HepG2 (cell line): Measurements from ENCODE around the gene UNC5C. TPM values are rescaled to one million over a fixed set of nuclear protein-coding genes. Genes with fewer than 3 reads are reported as not detected.

ENCODE experiments used
- ATAC-seq: fragments of 200-7000 bp; cut with Tn5 transposase; 3 replicates; pipeline ENCODE4 v1.9.1; 2020; ENCODE audit warnings: mild to moderate bottlenecking, moderate library complexity
- BruUV-seq: library from RNA; stranded (reverse); fragments of 400-500 nt; replicated peaks from 2 replicates; lab custom pipeline; 2021; lab: Mats Ljungman, UMichigan
- CTCF ChIA-PET: fragments of 300-600 bp; formaldehyde crosslinking; extraction: SDS; loops from one replicate; lab custom pipeline; 2021; ENCODE audit warnings: low total read pairs, inconsistent platforms, low intra/inter-chr PET ratio; lab: Yijun Ruan, JAX
- POLR2A ChIA-PET: fragments of 350-600 bp; sonication (Branson Sonifier 250); formaldehyde crosslinking; loops from one replicate; lab custom pipeline; 2020; ENCODE audit warnings: antibody characterized with exemption, inconsistent platforms; lab: Yijun Ruan, JAX
- DNase-seq: peaks from one replicate; pipeline ENCODE4 v3.0.0-alpha.2; 2015; ENCODE audit warnings: low spot score
- FAIRE-seq: peaks from 3 replicates; lab custom pipeline; 2011; peaks lifted over from hg19 to GRCh38; lab: Jason Lieb, UNC
- H2AFZ ChIP-seq: one replicate; pipeline ENCODE4 v1.6.1; 2011; ENCODE audit warnings: low read length, inconsistent platforms
- H3K27ac ChIP-seq: fragments of 300-600 bp; 3 replicates; pipeline ENCODE4 v1.8.0; 2011; ENCODE audit warnings: mixed run types, mild to moderate bottlenecking, mixed read lengths, low read length, inconsistent platforms; ENCODE audit not compliant: insufficient read depth; ENCODE audit errors: extremely low read length
- H3K27me3 ChIP-seq, 2 experiments: fragments of 200-600 bp in 1 of 2; 2 replicates in 1 of 2; 3 replicates in 1 of 2; pipeline versions ENCODE4 v1.6.0 to v1.8.0; 2011; ENCODE audit warnings: low read length in 2 of 2, mild to moderate bottlenecking in 2 of 2, moderate library complexity in 2 of 2, inconsistent platforms in 1 of 2; ENCODE audit not compliant: insufficient read depth in 2 of 2, control insufficient read depth in 1 of 2
- H3K36me3 ChIP-seq, 2 experiments: fragments of 200-600 bp in 1 of 2; replicated peaks in 1 of 2; 2 replicates in 1 of 2; 3 replicates in 1 of 2; pipeline versions ENCODE4 v1.5.1 to v1.8.0; 2011; ENCODE audit warnings: low read length in 2 of 2, inconsistent platforms in 1 of 2; ENCODE audit not compliant: insufficient read depth in 2 of 2, control insufficient read depth in 1 of 2
- H3K4me1 ChIP-seq: 2 replicates; pipeline ENCODE4 v1.5.1; 2012; ENCODE audit warnings: low read length, inconsistent platforms; ENCODE audit not compliant: insufficient read depth
- H3K4me2 ChIP-seq: 2 replicates; pipeline ENCODE4 v1.6.0; 2011; ENCODE audit warnings: low read depth, low read length, inconsistent platforms
- H3K4me3 ChIP-seq, 3 experiments: fragments of 200-600 bp in 1 of 3; sonication (generic), shearing (Covaris generic) in 1 of 3; replicated peaks in 1 of 3; 2 replicates each; pipeline ENCODE4 v1.5.1; 2011 to 2016; ENCODE audit warnings: low read length in 3 of 3, inconsistent platforms in 2 of 3, low read depth in 2 of 3, mild to moderate bottlenecking in 2 of 3, control low read depth in 1 of 3, mixed read lengths in 1 of 3; ENCODE audit not compliant: insufficient read depth in 1 of 3
- H3K79me2 ChIP-seq: one replicate; pipeline ENCODE4 v1.6.1; 2011; ENCODE audit warnings: low read length, inconsistent platforms; ENCODE audit not compliant: insufficient read depth
- H3K9ac ChIP-seq: 2 replicates; pipeline ENCODE4 v1.6.0; 2011; ENCODE audit warnings: mild to moderate bottlenecking, low read depth, low read length, inconsistent platforms; ENCODE audit not compliant: insufficient read depth
- H3K9me3 ChIP-seq: 2 replicates; pipeline ENCODE4 v1.5.1; 2012; ENCODE audit warnings: mild to moderate bottlenecking, low read length
- H4K20me1 ChIP-seq: 2 replicates; pipeline ENCODE4 v1.6.0; 2011; ENCODE audit warnings: inconsistent platforms, mild to moderate bottlenecking, low read length, moderate library complexity; ENCODE audit not compliant: insufficient read depth
- BRF2 ChIP-seq: sonication (generic); formaldehyde crosslinking; IDR thresholded peaks from 2 replicates; pipeline ENCODE4 v1.8.1; 2022; ENCODE audit warnings: mild to moderate bottlenecking, missing genetic modification reagents
- MNT ChIP-seq: fragments of 450-650 bp; IDR thresholded peaks from 2 replicates; pipeline ENCODE4 v1.6.1; 2016
- NFE2 ChIP-seq: sonication (generic); formaldehyde crosslinking; IDR thresholded peaks from 2 replicates; pipeline ENCODE4 v1.4.0; 2020; ENCODE audit warnings: missing genetic modification reagents
- ZNF557 ChIP-seq: sonication (generic); formaldehyde crosslinking; IDR thresholded peaks from 2 replicates; pipeline ENCODE4 v1.4.0; 2020; ENCODE audit warnings: missing genetic modification reagents
- WGBS: methylation state at CpG from one replicate; pipeline ENCODE4 v1.1.6; 2017; ENCODE audit warnings: low lambda C conversion rate; 5-methylcytosine and 5-hydroxymethylcytosine counted together
- in situ Hi-C: cut with HindIII; loops from 2 replicates; pipeline ENCODE4 v1.10.0; 2017; ENCODE audit warnings: low pct_unique_long_range_greater_than_20kb; ENCODE audit not compliant: extremely low pct_ligation_motif_present
- intact Hi-C: fragments of 100-400 bp; cut with micrococcal nuclease; formaldehyde crosslinking; loops from one replicate; pipeline ENCODE4 v1.10.0; 2022; ENCODE audit not compliant: unreplicated experiment
- polyA plus RNA-seq, 8 experiments: library from polyadenylated mRNA; depleted of rRNA in 3 of 8; stranded (reverse) in 7 of 8; unstranded in 1 of 8; fragments of >200 nt; fragmentation: Illumina TruSeq in 4 of 8; extraction: Trizol in 4 of 8; gene quantifications; 2 replicates each; pipeline versions ENCODE4 v1.2.1 to v1.2.3, GENCODE V29; 2011 to 2016; ENCODE audit warnings: low read depth in 4 of 8, missing spikeins in 1 of 8, mixed read lengths in 1 of 8; ENCODE audit not compliant: insufficient read depth in 1 of 8
- total RNA-seq, 5 experiments: library from RNA; depleted of rRNA; stranded (reverse); fragments of >200 nt; fragmentation: Illumina TruSeq; extraction: Trizol; gene quantifications; 2 replicates each; pipeline ENCODE4 v1.2.3, GENCODE V29; 2016; ENCODE audit warnings: low read depth in 1 of 5
- TF ChIP-seq, protein P1 (sequence below): sonication (generic); formaldehyde crosslinking; IDR thresholded peaks from 2 replicates; pipeline ENCODE4 v1.4.0; 2020; ENCODE audit warnings: missing genetic modification reagents

UNC5C gene
- total and polyA plus RNA-seq, 2 of the 13 experiments (the other 11 are each of a cell fraction or from before 2014, with no cell fraction given): not detected

GRCh38 chr4:95594629-95595028 lies 45.9 kb upstream of the UNC5C start:
- Histone ChIP-seq H3K4me3 (no peak overlapping the region), H3K27ac (no peak overlapping the region), H4K20me1 (no peaks in the 10 kb centered on the region), H3K27me3 (no peaks in the 10 kb centered on the region), H2AFZ (no peak overlapping the region), H3K9me3 (no peaks in the 10 kb centered on the region), H3K9ac (no peak overlapping the region), H3K79me2 (no peaks in the 10 kb centered on the region), H3K4me2 (no peak overlapping the region), H3K36me3 (no peaks in the 10 kb centered on the region), H3K4me1 (no peaks in the 10 kb centered on the region)
- ChIA-PET CTCF (no interaction called here), POLR2A (no interaction called here)
- ATAC-seq: no peak
- no TSS peak for BruUV-seq
- in situ Hi-C loops: no loop called here
- TF ChIP-seq ZNF557 (CRISPR knock-in tag) (no peak), MNT (peak; percentile 95), NFE2 (CRISPR knock-in tag) (no peak), BRF2 (CRISPR knock-in tag) (no peak)
- TF ChIP-seq, protein P1, sequence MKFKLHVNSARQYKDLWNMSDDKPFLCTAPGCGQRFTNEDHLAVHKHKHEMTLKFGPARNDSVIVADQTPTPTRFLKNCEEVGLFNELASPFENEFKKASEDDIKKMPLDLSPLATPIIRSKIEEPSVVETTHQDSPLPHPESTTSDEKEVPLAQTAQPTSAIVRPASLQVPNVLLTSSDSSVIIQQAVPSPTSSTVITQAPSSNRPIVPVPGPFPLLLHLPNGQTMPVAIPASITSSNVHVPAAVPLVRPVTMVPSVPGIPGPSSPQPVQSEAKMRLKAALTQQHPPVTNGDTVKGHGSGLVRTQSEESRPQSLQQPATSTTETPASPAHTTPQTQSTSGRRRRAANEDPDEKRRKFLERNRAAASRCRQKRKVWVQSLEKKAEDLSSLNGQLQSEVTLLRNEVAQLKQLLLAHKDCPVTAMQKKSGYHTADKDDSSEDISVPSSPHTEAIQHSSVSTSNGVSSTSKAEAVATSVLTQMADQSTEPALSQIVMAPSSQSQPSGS (CRISPR knock-in tag): no peak
- FAIRE-seq: no peak
- no peak for DNase-seq
- 3% methylated on average over 1 of the region's 1 CpG for WGBS
- intact Hi-C loops: no loop called here
